ENCODE measurements around the gene MARCHF5. TPM values are rescaled to one million over a fixed set of nuclear protein-coding genes. Genes with fewer than 3 reads are reported as not detected.
"Not testable (repeated sequence)": the region's sequence is repeated elsewhere in the genome, so short reads cannot be mapped to it uniquely, and the experiment has no call there.

MARCHF5 gene
- total and polyA plus RNA-seq, 8 donors: 4.2 to 26.5 (median 13.1) TPM

- H3K36me3 ChIP-seq: no peaks in the 10 kb centered on the region
- no peak for DNase-seq
- H3K4me3 ChIP-seq: no peak overlapping the region
- H3K4me1 ChIP-seq: no peaks in the 10 kb centered on the region
- 98 to 100% methylated on average over 2 of the region's 2 CpGs for WGBS, 2 donors
- H3K27ac ChIP-seq: no peak overlapping the region
- TF ChIP-seq CTCF (IDR thresholded peaks at IDR 0.05): no peak
- H3K9me3 ChIP-seq: no peaks in the 10 kb centered on the region
- H3K27me3 ChIP-seq: no peaks in the 10 kb centered on the region
- intact Hi-C loops (cut with DNase I): no loop called here
- no peak for ATAC-seq
- no peak for FAIRE-seq
Observed at GRCh38 chr10:92342796-92343195, 51.8 kb downstream of the MARCHF5 start.

GRCh38 chr10:92345575-92345974, 54.6 kb downstream of the MARCHF5 start:
- H3K36me3 ChIP-seq; H3K4me1 ChIP-seq; H3K9me3 ChIP-seq; FAIRE-seq; H3K27ac ChIP-seq; H3K4me3 ChIP-seq; DNase-seq; intact Hi-C loops (cut with DNase I); H3K27me3 ChIP-seq; ATAC-seq: not testable (repeated sequence)
- WGBS, 2 donors: 94 to 95% methylated on average over 5 of the region's 5 CpGs

- H3K27me3 ChIP-seq; H3K4me3 ChIP-seq; FAIRE-seq; H3K36me3 ChIP-seq; H3K4me1 ChIP-seq; H3K9me3 ChIP-seq; H3K27ac ChIP-seq; ATAC-seq; intact Hi-C loops (cut with DNase I); DNase-seq: not testable (repeated sequence)
- 92 to 96% methylated on average over 9 of the region's 9 CpGs for WGBS, 2 donors
Observed at GRCh38 chr10:92347035-92347676, 56.2 kb downstream of the MARCHF5 start.

- TF ChIP-seq CTCF (IDR thresholded peaks at IDR 0.05): no peak
- intact Hi-C loops (cut with DNase I): no loop called here
- Histone ChIP-seq H3K27me3 (no peaks in the 10 kb centered on the region), H3K36me3 (peaks cover 0 to 10% (median 0%) of the 10 kb centered on the region in 3 donors), H3K4me3 (no peak overlapping the region), H3K27ac (no peak overlapping the region), H3K4me1 (no peaks in the 10 kb centered on the region), H3K9me3 (no peaks in the 10 kb centered on the region)
- FAIRE-seq (no peak), DNase-seq (no peak), ATAC-seq (no peak)
- 93 to 95% methylated on average over 4 of the region's 4 CpGs for WGBS, 2 donors
Observed at GRCh38 chr10:92350411-92350810, 59.4 kb downstream of the MARCHF5 start.

GRCh38 chr10:92354587-92354986, 63.6 kb downstream of the MARCHF5 start:
- Histone ChIP-seq H3K27me3 (no peaks in the 10 kb centered on the region), H3K27ac (no peak overlapping the region), H3K4me3 (no peak overlapping the region), H3K9me3 (no peaks in the 10 kb centered on the region), H3K4me1 (no peaks in the 10 kb centered on the region), H3K36me3 (peaks cover 0 to 7% (median 0%) of the 10 kb centered on the region in 3 donors)
- intact Hi-C loops (cut with DNase I): no loop called here
- ATAC-seq: no peak
- FAIRE-seq: no peak
- no peak for DNase-seq
- WGBS, 2 donors: 64 to 77% methylated on average over 4 of the region's 4 CpGs
- TF ChIP-seq CTCF (IDR thresholded peaks at IDR 0.05): no peak

- 53 to 70% methylated on average over 7 of the region's 7 CpGs for WGBS, 2 donors
- Histone ChIP-seq H3K27me3 (no peaks in the 10 kb centered on the region), H3K36me3 (no peaks in the 10 kb centered on the region), H3K9me3 (no peaks in the 10 kb centered on the region), H3K4me3 (no peak overlapping the region), H3K27ac (no peak overlapping the region), H3K4me1 (no peaks in the 10 kb centered on the region)
- intact Hi-C loops (cut with DNase I): no loop called here
- peak in 1 of 4 donors; percentile 9 for ATAC-seq
- no peak for DNase-seq
- TF ChIP-seq CTCF (IDR thresholded peaks at IDR 0.05): no peak
- FAIRE-seq: no peak
Observed at GRCh38 chr10:92356041-92356440, 65.1 kb downstream of the MARCHF5 start.

Data from pancreas (tissue), 10 donors.